Ishikawa (cell line): ENCODE measurements around the gene MAP4K5.

Experiments
- CEBPB ChIP-seq: IDR thresholded peaks from 2 replicates; pipeline ENCODE4 v1.6.1; 2012
- CREB1 ChIP-seq: IDR thresholded peaks from 2 replicates; pipeline ENCODE4 v1.6.1; 2012; ENCODE audit warnings: low read depth
- EGR1 ChIP-seq: IDR thresholded peaks from 2 replicates; pipeline ENCODE4 v1.6.1; 2012
- EP300 ChIP-seq: IDR thresholded peaks from 2 replicates; pipeline ENCODE4 v1.6.1; 2012; ENCODE audit warnings: borderline replicate concordance
- FOXM1 ChIP-seq: IDR thresholded peaks from 2 replicates; pipeline ENCODE4 v1.6.1; 2012; ENCODE audit warnings: low read depth, borderline replicate concordance
- NFIC ChIP-seq: IDR thresholded peaks from 2 replicates; pipeline ENCODE4 v1.6.1; 2012
- RAD21 ChIP-seq: IDR thresholded peaks from 2 replicates; pipeline ENCODE4 v1.6.1; 2012; ENCODE audit warnings: low read depth
- TAF1 ChIP-seq: IDR thresholded peaks from 2 replicates; pipeline ENCODE4 v1.6.1; 2012; ENCODE audit warnings: low read depth, mild to moderate bottlenecking
- TCF12 ChIP-seq: IDR thresholded peaks from 2 replicates; pipeline ENCODE4 v1.6.1; 2012; ENCODE audit warnings: low read depth
- TEAD4 ChIP-seq: IDR thresholded peaks from 2 replicates; pipeline ENCODE4 v1.6.1; 2012
- ZBTB7A ChIP-seq: IDR thresholded peaks from 2 replicates; pipeline ENCODE4 v1.6.1; 2012; ENCODE audit warnings: low read depth
- TF ChIP-seq, protein P1 (sequence below): IDR thresholded peaks from 2 replicates; pipeline ENCODE4 v1.6.1; 2012; ENCODE audit warnings: low read depth, mild to moderate bottlenecking
- TF ChIP-seq, protein P2 (sequence below): IDR thresholded peaks from 2 replicates; pipeline ENCODE4 v1.6.1; 2012
- TF ChIP-seq, protein P3 (sequence below): IDR thresholded peaks from 2 replicates; pipeline ENCODE4 v1.6.1; 2012

The MAP4K5 gene

DNA sequence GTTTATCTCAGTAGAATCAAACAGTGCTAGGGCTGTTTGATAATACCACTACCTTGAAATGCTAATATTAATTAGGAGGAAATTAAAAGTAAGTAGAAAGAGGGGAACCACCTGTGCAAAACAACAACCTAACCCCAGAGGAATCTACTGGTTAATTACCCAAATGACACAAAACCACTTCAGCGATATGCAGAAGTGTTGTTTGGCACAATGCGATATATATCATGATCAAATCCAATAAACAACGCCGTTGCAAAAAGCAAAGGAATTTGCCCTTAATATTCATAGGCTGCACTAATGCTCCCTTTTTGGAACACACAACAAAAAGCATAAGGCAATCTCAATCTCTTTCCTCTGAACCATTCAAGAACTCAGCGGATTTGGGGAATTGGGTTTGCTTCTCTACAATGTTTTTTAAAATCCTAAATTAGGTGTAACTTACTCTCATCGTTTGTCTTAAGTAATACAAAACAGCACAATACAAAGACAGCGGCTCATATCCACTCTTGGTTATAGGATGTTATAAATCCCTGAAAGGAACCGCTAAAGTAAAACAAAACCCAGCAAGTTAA lies 1.5 kb downstream of the MAP4K5 start:
- TF ChIP-seq CEBPB = no peak

DNA sequence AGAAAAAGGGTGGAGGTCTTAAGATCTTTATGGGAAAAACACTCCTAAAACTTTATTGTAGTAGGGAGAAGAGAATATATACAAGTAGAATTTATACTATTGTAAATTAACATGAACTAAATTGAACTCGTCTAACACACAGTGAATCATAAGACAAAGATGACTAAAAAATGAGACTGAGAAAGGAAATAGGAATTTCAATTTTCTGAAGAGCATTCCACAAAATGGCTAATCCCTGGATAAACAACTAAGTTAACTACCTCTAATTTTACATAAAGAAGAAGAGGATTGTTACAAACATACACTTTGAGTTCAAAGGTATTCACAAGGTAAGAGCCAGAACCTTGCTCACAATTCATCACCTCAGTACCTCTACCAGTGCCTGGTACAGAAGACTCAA lies 2.0 kb downstream of the MAP4K5 start:
- TF ChIP-seq RAD21 = no peak
- TF ChIP-seq, protein P1, sequence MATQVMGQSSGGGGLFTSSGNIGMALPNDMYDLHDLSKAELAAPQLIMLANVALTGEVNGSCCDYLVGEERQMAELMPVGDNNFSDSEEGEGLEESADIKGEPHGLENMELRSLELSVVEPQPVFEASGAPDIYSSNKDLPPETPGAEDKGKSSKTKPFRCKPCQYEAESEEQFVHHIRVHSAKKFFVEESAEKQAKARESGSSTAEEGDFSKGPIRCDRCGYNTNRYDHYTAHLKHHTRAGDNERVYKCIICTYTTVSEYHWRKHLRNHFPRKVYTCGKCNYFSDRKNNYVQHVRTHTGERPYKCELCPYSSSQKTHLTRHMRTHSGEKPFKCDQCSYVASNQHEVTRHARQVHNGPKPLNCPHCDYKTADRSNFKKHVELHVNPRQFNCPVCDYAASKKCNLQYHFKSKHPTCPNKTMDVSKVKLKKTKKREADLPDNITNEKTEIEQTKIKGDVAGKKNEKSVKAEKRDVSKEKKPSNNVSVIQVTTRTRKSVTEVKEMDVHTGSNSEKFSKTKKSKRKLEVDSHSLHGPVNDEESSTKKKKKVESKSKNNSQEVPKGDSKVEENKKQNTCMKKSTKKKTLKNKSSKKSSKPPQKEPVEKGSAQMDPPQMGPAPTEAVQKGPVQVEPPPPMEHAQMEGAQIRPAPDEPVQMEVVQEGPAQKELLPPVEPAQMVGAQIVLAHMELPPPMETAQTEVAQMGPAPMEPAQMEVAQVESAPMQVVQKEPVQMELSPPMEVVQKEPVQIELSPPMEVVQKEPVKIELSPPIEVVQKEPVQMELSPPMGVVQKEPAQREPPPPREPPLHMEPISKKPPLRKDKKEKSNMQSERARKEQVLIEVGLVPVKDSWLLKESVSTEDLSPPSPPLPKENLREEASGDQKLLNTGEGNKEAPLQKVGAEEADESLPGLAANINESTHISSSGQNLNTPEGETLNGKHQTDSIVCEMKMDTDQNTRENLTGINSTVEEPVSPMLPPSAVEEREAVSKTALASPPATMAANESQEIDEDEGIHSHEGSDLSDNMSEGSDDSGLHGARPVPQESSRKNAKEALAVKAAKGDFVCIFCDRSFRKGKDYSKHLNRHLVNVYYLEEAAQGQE = no peak
- TF ChIP-seq, protein P2, sequence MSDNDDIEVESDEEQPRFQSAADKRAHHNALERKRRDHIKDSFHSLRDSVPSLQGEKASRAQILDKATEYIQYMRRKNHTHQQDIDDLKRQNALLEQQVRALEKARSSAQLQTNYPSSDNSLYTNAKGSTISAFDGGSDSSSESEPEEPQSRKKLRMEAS = no peak
- TF ChIP-seq TAF1 = no peak
- no peak for TF ChIP-seq FOXM1

DNA sequence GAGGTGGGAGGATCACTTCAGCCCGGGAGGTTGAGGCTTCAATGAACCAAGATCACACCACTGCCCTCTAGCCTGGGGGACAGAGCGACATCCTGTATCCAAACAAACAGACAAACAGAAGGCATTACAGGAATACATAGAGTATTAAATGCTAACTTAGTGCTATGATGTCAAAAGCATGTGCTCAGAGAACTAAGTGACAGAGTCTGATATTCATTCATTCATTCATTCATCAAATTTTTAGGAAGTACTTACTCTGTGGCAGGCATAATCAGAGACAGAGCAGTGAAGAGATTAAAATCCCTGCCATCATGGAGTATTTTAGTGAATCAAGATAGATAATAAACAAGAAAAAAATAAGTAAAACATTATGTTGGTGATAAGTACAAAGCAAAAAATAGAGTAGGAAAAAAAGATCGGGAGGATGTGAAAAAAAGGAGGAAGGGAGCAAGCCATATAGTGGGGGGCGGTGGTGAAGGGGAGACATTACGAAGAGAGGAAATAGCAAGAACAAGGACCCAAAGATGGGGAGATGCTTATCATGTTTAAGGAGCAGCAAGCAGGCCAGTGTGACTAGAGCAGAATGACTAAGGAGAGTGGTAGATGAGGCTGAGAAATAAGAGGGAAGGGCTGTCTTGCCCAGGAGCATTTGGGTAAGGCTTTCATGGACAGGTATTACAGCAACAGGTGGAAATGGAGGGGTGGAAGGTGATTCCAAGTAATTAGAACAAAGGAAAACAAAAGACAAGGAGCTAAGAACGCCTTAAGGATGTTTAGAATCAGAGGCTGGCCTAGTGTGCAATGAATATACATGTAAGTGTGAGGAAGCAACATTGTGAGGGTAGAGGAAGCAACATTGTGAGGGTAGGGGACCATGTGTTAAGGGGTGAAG lies 2.8 kb downstream of the MAP4K5 start:
- TF ChIP-seq ZBTB7A (no peak), EP300 (no peak), TCF12 (no peak), EGR1 (no peak)

DNA sequence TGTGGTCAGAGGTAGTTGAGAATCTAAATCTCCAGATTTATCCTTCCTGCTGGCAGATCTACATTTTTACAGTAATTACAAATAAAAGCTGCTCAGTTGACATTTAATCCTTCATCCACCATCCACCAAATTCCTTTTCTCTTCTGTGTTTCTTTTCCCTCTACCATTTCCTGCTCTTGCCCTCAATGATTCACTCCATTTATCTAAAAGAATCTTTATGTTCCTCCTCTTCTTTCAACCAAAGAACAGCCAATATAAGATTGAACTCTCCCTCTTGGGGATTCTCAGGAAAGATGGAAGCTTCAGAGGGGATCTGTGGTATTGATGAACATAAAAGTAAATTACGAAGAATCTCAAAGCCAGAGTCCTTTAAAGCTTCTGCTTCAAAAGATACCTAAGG lies 4.4 kb downstream of the MAP4K5 start:
- TF ChIP-seq NFIC (no peak), RAD21 (no peak), TEAD4 (no peak), TCF12 (no peak), FOXM1 (no peak), CREB1 (no peak), TAF1 (no peak)
- TF ChIP-seq, protein P3, sequence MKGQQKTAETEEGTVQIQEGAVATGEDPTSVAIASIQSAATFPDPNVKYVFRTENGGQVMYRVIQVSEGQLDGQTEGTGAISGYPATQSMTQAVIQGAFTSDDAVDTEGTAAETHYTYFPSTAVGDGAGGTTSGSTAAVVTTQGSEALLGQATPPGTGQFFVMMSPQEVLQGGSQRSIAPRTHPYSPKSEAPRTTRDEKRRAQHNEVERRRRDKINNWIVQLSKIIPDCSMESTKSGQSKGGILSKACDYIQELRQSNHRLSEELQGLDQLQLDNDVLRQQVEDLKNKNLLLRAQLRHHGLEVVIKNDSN = no peak
- TF ChIP-seq, protein P2 = no peak
- TF ChIP-seq, protein P1 = no peak

DNA sequence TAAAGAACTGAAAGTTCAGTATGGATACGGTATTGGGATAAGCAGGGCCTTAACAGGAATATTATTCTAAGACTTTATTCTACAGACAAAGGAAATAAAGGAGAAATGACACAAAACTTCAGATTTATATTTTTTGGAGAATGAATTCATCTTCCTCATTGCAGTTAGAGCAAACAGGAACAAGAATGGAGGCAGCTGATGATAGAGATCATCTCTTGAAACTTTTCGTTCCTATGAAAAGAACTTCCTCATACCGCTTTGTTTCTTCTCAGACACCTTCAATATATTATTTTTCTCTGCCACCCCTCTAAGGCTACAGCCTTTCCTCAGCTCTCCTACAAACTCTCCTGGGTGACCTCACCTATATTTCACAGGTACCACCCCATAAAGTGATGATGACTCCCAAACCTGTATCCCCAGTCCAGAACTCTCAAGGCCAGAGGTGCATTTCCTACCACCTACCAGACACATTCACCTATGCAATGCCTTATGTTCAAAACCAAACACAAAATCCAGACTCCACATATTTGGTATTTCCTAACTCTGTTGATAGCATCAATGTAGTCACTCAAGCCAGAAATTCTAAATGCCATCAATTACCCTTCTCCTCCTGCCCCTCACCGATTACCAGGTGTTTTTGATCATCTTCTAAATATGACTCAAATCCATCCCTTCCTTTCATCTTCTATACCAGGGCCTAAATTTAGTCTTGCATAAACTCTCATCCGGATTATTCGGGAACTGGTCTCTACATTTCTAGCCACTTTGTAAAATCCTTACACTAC lies 7.4 kb downstream of the MAP4K5 start:
- TF ChIP-seq, protein P2 = no peak
- TF ChIP-seq FOXM1 (no peak), EGR1 (no peak), RAD21 (no peak), EP300 (no peak), TCF12 (no peak), CEBPB (no peak), TEAD4 (no peak), NFIC (no peak)
- TF ChIP-seq, protein P1 = no peak
